HG03159 (cell line): Measurements from ENCODE around the gene FCHO1.
A peak's percentile ranks its signal among the peaks of the same experiment; 100 is the strongest.
"Not testable (repeated sequence)": the region's sequence is repeated elsewhere in the genome, so short reads cannot be mapped to it uniquely, and the experiment has no call there.

Experiments used
- ATAC-seq: cut with Tn5 transposase; IDR thresholded peaks from one replicate; pipeline ENCODE4 v1.9.1; 2021; ENCODE audit warnings: mild to moderate bottlenecking, moderate library complexity; ENCODE audit not compliant: unreplicated experiment

The FCHO1 gene

DNA sequence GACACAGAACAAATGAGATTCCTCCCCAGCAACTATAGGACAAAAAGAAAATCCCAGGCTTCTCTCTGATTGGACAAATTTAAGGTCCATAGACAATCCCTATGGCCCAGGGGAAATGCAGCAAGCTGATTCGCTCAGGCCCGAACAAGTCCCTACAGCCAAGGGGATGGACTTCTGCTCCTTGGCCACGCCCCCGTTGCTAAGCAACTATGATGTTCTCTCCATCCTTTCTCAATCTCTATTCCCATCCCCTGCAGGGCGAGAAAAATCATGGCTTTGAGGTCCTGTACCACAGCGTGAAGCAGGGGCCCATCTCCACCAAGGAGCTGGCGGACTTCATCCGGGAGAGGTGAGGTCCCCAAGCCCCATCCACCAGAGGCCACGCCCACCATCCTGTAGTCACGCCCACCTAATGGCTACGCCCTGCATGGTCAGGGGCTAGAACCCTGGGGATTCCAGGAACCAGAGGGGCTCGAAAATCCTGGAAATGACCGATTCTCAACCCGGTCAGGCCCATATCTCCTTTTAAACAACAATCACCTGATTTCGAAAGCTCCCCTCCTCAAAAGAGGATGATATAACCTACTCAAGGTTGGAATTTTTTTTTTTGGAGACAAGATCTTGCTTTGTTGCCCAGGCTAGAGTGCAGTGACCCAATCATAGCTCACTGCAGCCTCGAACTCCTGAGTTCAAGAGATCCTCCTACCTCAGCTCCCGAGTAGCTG lies 11.4 kb downstream of the FCHO1 start:
- ATAC-seq = no peak

DNA sequence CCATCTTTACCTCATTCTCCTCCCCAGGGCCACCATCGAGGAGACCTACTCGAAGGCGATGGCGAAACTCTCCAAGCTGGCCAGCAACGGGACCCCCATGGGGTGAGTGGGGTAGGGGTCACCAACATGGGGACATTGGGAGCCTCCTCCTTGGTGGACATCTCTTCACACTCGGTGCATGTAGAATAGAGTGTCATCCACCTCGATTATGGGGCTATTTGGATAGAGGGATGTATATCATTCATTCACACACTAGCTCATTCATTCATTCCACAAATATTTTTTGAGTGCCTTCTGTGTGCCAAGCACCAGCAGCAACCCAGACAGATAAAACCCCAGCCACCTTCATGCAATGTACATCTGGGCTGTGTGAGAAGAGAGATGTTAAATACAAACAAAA lies 13.1 kb downstream of the FCHO1 start:
- no peak for ATAC-seq

DNA sequence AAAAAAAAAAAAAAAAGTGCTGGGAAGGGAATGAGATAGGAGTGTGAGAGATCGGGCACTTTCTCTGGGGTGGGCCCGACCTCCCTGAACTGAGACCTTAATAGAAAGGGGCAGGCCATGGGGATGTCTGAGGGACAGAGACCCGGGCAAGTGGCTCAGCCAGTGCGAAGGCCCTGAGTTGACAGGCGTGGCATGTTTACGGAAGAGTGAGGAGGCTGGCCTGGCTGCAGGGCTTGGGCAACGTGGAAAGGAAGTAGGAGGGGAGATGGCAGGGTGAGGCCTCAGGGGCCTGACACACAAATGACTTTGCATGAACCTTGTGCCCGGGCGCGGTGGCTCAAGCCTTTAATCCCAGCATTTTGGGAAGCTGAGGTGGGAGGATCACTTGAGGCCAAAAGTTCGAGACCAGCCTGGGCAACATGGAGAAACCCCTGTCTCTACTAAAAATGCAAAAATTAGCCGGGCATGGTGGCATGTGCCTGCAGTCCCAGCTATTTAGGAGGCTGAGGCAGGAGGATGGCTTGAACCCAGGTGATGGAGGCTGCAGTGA lies 13.9 kb downstream of the FCHO1 start:
- no peak for ATAC-seq

DNA sequence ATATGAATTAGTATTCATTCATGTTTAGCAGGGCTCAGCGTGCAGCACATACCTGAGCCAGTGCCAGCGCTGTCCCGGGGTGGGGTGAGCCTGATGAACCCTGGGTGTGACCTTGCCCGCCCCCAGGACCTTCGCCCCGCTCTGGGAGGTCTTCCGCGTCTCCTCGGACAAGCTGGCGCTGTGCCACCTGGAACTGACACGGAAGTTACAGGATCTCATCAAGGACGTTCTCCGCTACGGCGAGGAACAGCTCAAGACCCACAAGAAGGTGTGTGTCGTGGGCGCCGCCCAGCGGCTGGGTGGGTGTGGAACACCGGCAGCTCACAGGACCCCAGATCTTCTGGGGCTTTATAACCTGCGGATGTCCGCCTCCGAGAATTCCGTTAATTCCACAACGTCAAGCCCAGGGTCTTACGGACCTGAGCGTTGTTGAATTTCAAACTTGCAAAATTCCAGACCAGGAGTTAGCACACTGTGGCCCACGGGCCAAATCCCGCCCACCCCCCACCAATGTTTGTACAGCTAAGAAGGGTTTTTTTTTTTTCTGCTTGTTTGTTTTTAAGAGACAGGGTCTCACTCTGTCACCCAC lies 15.4 kb downstream of the FCHO1 start:
- ATAC-seq = no peak

DNA sequence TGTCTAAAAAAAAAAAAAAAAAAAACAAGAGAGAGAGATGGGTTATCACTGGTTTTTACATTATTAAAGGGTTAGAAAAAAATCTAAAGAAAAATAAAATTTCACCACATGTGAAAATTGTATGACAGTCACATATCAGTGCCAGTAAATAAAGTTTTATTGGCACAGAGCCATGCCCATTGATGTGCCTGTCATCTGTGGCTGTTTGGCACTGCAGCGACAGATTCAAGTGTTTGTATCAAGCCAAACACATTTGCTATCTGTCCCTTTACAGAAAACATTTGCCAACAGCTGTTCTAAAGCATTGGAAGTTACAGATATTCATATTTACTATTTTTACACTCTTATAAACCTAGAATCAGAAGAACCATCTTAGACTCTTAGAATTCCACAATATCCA lies 16.3 kb downstream of the FCHO1 start:
- ATAC-seq = no peak

DNA sequence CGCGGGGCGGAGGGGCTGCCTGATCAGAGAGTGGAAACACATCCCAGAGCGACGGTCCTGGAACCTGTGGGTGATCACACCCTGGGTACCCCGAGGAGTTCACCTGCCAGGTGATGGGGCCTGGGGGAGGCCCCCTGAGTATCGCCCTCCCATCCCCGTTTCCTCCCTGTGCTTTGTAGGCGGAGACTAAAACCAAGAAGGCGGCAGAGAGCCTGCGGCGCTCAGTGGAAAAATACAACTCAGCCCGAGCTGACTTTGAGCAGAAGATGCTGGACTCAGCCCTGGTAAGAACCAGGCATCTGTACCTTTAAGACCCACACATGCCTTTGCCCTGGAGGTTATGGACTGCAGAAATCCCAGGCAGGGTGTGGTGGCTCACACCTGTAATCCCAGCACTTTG lies 19.3 kb downstream of the FCHO1 start:
- no peak for ATAC-seq

DNA sequence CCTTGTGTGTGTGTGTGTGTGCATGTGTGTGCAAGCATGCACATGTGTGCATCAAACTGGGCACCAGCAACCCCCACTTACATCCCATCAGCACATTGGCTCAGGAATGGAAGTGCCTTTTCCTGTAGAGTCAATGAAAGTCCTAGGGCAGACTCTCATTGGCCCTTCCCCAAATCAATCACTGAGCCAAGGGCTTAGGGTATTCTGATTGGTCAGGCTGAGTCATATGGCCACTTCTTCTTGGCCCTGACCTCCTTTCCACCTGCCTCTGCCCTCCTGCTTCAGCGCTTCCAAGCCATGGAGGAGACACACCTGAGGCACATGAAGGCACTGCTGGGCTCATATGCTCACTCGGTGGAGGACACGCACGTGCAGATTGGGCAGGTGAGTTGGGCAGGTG lies 20.9 kb downstream of the FCHO1 start:
- no peak for ATAC-seq

DNA sequence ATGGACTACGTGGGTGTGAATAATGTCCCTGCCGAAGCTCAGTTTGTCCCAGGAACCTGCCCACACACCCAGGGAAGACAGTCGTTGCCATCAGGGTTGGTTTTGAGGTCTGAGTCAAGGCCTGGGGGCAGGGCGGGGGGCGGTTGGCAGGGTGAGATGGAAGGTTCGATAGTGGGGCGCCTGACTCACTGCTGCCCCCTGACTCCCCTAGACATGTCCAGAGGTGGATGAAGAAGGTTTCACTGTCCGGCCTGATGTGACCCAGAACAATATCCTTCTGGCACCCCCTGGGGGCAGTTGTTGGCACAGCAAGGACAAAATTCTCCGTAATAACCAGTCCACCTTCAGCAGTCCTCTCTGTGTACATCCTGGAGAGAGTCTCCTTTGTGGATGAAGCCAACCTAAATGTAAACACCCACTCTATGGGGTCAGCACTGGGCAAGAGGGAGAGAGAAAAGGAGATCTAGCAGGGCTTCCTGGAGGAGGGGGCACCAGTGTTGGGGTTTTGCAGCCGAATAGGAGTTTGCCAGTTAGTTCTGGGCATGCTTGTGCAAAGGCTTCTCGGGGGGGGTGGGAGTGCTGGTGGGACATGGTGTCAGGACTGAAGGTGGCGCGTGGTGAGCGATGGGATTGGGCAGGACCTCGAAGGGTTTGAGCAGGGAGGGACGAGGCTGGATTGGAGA lies 24.1 kb downstream of the FCHO1 start:
- ATAC-seq = no peak

DNA sequence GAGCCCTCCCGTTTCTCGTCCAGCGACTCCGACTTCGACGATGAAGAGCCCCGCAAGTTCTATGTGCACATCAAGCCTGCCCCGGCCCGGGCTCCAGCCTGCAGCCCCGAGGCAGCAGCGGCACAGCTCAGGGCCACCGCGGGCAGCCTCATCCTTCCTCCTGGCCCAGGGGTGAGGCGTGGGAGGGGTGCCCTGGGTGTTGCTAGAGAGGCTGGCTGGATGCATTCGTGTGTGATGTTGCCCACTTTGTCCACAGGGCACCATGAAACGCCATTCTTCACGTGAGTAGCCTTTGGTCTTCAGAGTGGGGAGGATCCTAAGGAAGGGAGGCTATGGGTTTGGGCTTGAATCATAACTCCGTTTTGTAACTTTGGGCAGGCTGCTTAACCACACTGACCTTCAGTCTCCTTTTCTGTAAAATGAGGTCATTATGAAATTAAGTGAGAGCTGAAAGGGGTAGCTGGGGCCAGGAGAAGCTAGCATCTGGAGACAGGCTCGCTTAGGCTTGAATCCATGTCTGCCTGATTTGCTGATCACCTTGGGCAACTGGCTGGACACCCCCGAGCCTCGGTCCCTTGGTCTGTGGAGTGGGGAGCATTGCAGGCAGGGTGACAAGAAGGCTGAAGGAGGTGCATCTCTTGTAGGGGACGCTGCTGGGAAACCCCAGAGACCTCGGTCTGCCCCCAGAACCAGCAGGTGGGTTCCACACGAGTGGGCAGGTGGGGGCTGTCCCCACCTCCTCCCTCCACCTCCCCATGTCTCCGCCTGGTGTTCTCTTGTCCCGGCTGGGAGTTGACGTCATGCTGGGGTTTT lies 24.9 kb downstream of the FCHO1 start:
- ATAC-seq = peak; percentile 72

DNA sequence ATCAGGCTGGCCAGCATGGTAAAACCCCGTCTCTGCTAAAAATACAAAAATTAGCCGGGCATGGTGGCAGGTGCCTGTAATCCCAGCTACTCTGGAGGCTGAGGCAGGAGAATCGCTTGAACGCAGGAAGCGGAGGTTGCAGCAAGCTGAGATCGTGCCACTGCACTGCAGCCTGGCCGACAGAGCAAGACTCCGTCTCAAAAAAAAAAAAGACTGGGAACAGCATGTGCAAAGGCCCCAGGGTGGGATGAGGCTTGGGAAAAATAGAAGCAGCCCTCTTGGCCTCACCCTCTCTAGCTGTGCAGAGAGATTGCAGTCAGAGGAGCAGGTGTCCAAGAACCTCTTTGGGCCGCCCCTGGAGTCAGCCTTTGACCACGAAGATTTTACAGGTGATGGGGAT lies 26.6 kb downstream of the FCHO1 start:
- not testable (repeated sequence) for ATAC-seq

DNA sequence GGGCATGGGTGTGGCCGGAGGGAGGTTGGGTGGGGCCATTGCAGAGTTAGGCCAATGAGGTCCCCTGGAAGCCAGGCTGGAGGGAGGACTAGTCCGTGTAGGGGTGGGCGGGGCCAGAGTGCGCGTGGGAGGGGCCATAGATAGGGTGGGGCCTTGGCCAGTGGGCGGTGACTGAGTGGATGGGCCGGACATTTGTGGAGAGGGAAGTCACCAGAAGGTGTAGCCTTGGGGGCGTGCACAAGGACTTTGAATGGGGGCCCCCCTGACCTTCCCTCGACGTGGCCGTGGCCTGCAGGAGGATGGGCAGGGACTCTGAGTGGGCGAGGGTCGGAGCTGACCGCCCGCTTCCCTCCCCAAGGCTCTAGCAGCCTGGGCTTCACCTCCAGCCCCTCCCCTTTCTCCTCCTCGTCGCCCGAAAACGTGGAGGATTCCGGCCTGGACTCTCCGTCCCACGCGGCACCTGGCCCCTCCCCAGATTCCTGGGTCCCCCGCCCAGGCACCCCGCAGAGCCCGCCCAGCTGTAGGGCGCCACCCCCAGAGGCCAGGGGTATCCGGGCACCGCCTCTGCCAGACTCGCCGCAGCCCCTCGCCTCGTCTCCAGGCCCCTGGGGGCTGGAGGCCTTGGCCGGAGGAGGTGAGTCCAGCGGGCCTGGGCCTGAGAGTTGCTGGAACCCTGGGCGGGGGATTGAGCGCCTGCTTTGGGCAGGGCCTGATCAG lies 27.1 kb downstream of the FCHO1 start:
- no peak for ATAC-seq

DNA sequence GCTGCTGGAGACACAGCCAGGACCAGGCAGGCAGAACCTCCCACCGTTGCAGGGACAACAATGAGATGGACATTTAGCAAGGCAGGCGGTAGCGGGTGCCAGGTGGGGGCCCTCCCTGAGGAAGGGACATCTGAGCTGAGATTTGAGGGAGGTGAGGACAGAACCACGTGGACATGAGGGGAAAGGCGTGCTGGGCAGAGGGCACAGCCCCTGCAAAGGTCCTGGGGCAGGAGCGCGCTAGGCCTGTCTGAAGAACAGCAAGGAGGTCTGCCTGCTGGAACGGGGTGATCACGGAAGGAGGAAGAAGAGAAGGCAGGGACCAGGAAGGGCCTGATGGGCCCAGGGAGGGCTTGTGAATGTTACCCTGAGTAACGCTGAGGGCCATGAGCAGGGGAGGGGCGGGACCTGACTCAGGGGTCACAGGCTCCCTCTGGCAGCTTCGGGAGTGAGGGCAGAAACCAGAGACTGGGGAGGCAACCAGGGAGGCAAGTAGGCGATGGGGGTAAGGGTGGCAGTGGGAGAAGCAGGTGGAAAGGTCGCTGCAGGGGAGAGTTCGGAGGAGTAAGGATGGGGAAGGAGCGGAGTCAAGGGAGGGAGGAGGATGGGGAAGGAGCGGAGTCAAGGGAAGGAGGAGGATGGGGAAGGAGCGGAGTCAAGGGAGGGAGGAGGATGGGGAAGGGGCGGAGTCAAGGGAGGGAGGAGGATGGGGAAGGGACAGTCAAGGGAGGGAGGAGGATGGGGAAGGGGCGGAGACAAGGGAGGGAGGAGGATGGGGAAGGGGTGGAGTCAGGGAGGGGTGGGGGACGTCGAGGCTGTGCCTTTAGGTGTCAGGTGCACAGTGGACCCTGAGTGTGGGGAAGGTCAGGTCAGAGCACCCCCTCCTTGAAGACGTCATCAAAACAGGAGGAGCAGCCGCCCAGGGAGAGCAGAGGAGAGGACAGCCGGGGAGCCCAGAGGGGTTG lies 28.0 kb downstream of the FCHO1 start:
- no peak for ATAC-seq

DNA sequence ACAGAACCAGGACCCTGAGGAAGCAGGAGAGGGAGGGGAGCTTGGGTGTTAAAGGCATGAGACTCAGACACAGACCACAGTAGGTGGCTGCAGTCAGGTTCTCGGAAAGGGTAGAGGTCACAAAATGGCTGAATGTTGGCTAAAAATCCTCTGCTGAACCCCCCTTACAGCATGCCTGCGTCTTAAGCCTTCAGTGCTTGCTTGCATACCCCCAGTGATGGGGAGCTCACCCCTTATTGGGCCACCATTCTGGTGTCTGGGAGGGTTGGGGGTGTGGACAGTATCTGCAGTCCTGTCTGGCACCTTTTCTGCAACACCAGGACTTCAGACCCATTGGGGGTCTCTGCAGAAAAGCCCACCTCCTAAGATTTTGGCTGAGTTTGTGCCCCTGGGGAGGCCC lies 29.5 kb downstream of the FCHO1 start:
- ATAC-seq = no peak

DNA sequence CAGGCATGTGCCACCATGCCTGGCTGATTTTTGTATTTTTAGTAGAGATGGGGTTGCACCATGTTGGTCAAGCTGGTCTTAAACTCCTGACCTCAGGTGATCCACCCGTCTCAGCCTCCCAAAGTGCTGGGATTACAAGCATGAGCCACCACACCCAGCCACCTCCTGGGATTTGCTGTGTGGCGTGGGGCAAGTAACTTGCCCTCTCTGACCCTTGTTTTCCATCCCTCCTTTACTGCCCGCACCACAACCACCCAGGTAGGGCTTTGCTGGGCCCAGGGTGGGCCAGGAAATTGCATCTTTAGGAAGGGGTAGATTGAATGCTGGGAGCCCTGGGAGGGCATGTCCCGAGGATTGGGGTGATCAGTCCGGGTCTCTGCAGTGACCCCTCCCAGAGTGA lies 32.4 kb downstream of the FCHO1 start:
- not testable (repeated sequence) for ATAC-seq

DNA sequence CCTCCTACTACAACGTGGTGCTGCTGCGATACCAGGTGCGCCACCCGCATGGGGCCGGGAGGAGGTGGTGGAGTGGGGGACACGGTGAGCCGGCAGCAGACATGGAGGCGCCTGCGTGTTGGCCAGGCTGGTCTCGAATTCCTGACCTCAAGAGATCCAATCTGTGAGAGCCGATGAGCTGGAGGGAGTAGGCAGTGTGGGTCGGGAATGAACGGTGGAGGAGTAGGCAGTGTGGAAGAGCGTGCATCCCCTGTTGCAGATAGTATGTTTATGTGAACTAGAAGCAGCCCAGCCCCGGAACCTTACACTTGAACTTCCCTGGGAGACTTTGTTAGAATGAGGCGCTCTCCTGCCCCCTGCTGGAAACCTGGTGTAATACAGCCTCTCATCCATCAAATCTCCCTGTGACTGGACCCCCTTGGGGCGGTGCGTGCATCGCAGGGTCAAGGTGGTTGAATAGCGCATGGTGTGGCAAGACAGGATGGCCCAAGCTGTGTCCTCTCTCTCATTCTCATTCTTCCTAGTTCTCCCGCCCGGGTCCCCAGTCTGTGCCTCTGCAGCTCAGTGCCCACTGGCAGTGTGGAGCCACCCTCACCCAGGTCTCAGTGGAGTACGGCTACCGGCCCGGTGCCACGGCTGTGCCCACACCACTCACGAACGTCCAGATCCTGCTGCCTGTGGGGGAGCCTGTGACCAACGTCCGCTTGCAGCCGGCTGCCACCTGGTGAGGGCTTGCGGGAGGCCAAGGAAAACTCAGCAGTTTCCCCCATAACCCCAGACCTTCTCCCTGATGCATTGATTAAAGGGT lies 33.1 kb downstream of the FCHO1 start:
- no peak for ATAC-seq

DNA sequence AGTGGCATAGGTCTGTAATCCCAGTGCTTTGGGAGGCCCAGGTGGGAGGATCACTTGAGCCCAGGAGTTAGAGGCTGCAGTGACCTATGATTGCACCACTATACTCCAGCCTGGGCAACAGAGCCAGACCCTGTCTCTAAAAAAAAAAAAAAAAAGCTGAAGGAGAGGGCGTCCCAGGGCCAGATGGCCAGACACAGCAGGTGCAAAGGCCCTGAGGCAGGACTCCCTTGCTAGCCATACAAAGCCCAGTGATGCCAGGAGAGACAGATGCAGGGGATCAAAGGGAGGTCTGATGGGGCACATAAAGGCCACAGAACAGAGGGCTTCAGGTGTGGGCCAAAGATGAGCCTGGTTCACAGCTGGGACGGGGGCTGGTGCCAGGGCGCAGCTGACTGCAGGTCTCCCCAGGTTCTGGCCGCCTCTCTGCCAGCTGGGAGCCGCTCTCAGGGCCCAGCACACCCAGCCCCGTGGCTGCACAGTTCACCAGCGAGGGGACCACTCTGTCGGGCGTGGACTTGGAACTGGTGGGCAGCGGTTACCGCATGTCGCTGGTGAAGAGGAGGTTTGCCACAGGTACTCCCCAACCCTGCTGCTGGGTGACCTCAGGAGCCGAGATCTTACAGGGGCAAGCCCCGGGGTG lies 36.1 kb downstream of the FCHO1 start:
- ATAC-seq = no peak

DNA sequence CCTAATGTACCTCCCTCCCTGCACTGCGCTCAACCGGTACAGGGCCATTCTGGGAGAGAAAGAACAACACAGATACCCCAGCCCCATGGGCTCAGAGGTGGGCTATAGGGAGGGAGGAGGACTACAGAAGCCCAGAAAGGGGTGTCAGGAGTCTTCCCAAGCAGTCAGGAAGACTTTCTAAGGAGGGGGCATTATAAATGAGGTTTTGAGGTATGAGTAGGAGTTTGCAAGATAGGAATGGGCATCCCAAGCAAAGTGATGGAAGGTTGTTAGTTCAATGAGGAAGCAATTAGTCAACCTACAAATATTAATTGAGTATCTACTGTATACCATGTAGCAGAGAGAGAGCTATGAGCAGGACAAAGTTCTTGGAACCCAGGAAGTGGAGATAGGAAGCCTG lies 37.4 kb downstream of the FCHO1 start:
- no peak for ATAC-seq
